Neural progenitor cell (in vitro differentiated cells): Measurements from ENCODE around the gene SYTL2.

Experiments
- EZH2 ChIP-seq: fragments of 200-600 bp; sonication (generic); IDR thresholded peaks from 2 replicates; pipeline ENCODE4 v1.6.1; 2017; ENCODE audit warnings: antibody characterized with exemption, mild to moderate bottlenecking, moderate library complexity
- TF ChIP-seq, protein P1 (sequence below): fragments of 200-600 bp; sonication (generic); IDR thresholded peaks from 2 replicates; pipeline ENCODE4 v1.5.1; 2017; ENCODE audit warnings: antibody characterized with exemption, mild to moderate bottlenecking

DNA sequence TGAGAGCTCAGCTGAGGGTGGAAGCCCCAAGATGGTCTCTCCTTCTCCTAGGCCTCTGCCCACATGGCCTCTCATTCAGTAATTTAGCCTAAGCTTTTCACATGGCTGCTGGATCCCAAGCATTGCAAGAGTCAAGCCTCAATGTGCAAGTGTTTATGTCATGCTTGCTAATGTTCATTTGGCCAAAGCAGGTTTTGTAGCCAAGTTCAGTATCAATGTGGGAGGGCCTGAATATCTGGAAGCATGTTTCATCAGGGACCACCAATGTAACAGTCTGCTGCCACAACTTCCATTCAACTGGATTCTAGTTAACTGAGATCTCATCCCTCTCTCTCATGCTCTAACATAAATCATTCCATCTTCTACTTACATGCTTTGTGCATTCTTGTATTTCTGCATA lies 8.5 kb upstream of the SYTL2 start:
- TF ChIP-seq EZH2, result no peak
- TF ChIP-seq, protein P1, sequence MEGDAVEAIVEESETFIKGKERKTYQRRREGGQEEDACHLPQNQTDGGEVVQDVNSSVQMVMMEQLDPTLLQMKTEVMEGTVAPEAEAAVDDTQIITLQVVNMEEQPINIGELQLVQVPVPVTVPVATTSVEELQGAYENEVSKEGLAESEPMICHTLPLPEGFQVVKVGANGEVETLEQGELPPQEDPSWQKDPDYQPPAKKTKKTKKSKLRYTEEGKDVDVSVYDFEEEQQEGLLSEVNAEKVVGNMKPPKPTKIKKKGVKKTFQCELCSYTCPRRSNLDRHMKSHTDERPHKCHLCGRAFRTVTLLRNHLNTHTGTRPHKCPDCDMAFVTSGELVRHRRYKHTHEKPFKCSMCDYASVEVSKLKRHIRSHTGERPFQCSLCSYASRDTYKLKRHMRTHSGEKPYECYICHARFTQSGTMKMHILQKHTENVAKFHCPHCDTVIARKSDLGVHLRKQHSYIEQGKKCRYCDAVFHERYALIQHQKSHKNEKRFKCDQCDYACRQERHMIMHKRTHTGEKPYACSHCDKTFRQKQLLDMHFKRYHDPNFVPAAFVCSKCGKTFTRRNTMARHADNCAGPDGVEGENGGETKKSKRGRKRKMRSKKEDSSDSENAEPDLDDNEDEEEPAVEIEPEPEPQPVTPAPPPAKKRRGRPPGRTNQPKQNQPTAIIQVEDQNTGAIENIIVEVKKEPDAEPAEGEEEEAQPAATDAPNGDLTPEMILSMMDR, result no peak
